Gastrocnemius medialis (tissue), 4 donors: Measurements from ENCODE around the gene BRAF. TPM values are rescaled to one million over a fixed set of nuclear protein-coding genes. Genes with fewer than 3 reads are reported as not detected.
A peak's percentile ranks its signal among the peaks of the same experiment; 100 is the strongest.

Experiments
- ATAC-seq, 2 donors: fragments of 150-250 bp; one replicate each; pipeline ENCODE4 v1.9.1; 2016
- DNase-seq, 2 donors: peaks; one replicate each; pipeline ENCODE4 v3.0.0-alpha.2; 2019
- H3K27ac ChIP-seq, 4 donors: fragments of 200-600 bp; sonication (generic); 1 replicate in 1 of 4; 2 replicates in 3 of 4; pipeline ENCODE4 v1.5.1; 2016 to 2018; ENCODE audit warnings: mild to moderate bottlenecking in 2 of 4, moderate library complexity in 1 of 4
- H3K27me3 ChIP-seq, 3 donors: fragments of 200-600 bp; sonication (generic) in 2 of 3; 1 replicate in 1 of 3; 2 replicates in 2 of 3; pipeline versions ENCODE4 v1.5.1 to v1.6.0; 2016 to 2019; ENCODE audit warnings: mild to moderate bottlenecking in 1 of 3, moderate library complexity in 1 of 3
- H3K36me3 ChIP-seq, 2 donors: fragments of 200-600 bp; sonication (generic) in 1 of 2; one replicate each; pipeline ENCODE4 v1.5.1; 2017 to 2018
- H3K4me1 ChIP-seq, 2 donors: fragments of 200-600 bp; sonication (generic) in 1 of 2; one replicate each; pipeline ENCODE4 v1.5.1; 2016 to 2017; ENCODE audit warnings: mild to moderate bottlenecking in 2 of 2
- H3K4me3 ChIP-seq, 4 donors: fragments of 200-600 bp; sonication (generic) in 3 of 4; 1 replicate in 1 of 4; 2 replicates in 3 of 4; pipeline ENCODE4 v1.5.1; 2016 to 2019; ENCODE audit warnings: mild to moderate bottlenecking in 2 of 4
- H3K9me3 ChIP-seq, 3 donors: fragments of 200-600 bp; sonication (generic) in 2 of 3; 1 replicate in 1 of 3; 2 replicates in 2 of 3; pipeline ENCODE4 v1.5.1; 2016 to 2019
- POLR2A ChIP-seq, 2 donors: fragments of 450-650 bp; IDR thresholded peaks; one replicate each; pipeline ENCODE4 v1.6.1; 2017; ENCODE audit warnings: antibody characterized with exemption in 2 of 2, mild to moderate bottlenecking in 2 of 2, moderate library complexity in 2 of 2
- in situ Hi-C, 4 donors: fragments of 200-750 bp; cut with MboI; loops; one replicate each; pipeline versions ENCODE4 v1.15.0 to v1.8.0; 2017; ENCODE audit warnings: low sequenced_read_pairs in 4 of 4
- intact Hi-C: fragments of 100-400 bp; cut with DNase I; formaldehyde crosslinking; loops from one replicate; pipeline ENCODE4 v1.15.1; 2023; ENCODE audit warnings: low total_unique reads
- total RNA-seq, 4 donors: library from RNA; depleted of rRNA; stranded (reverse); fragments of >200 nt; gene quantifications; one replicate each; pipeline versions ENCODE4 v1.1.0 to v1.2.3, GENCODE V29; 2016
- TF ChIP-seq, protein P1 (sequence below), 5 experiments: fragments of 450-650 bp in 3 of 5; fragments of 200-600 bp in 2 of 5; sonication (generic) in 2 of 5; IDR thresholded peaks in 4 of 5; conservative IDR thresholded peaks in 1 of 5; 1 replicate in 4 of 5; 2 replicates in 1 of 5; pipeline ENCODE4 v1.5.1; 2016 to 2019; ENCODE audit warnings: antibody characterized with exemption in 5 of 5, mild to moderate bottlenecking in 3 of 5, moderate library complexity in 3 of 5

Gene BRAF
- total RNA-seq, 4 donors from 2014 or later = 10.0 to 28.4 (median 19.2) TPM

GRCh38 chr7:140810830-140811556 lies 113.7 kb downstream of the BRAF start:
- TF ChIP-seq, protein P1, sequence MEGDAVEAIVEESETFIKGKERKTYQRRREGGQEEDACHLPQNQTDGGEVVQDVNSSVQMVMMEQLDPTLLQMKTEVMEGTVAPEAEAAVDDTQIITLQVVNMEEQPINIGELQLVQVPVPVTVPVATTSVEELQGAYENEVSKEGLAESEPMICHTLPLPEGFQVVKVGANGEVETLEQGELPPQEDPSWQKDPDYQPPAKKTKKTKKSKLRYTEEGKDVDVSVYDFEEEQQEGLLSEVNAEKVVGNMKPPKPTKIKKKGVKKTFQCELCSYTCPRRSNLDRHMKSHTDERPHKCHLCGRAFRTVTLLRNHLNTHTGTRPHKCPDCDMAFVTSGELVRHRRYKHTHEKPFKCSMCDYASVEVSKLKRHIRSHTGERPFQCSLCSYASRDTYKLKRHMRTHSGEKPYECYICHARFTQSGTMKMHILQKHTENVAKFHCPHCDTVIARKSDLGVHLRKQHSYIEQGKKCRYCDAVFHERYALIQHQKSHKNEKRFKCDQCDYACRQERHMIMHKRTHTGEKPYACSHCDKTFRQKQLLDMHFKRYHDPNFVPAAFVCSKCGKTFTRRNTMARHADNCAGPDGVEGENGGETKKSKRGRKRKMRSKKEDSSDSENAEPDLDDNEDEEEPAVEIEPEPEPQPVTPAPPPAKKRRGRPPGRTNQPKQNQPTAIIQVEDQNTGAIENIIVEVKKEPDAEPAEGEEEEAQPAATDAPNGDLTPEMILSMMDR (IDR thresholded peaks at IDR 0.05 in 4 of 5, conservative IDR thresholded peaks at IDR 0.05 in 1 of 5) = peak; percentile 53 to 78 (median 70)
- no peak for TF ChIP-seq POLR2A (IDR thresholded peaks at IDR 0.05)
- intact Hi-C loops = loop anchor here (1.0 to 5.0 kb wide), 5 partner anchors 114 to 836 kb away; partner anchors contain the start of gene MRPS33
- Histone ChIP-seq H3K4me1 (no peaks in the 10 kb centered on the region), H3K27ac (no peak overlapping the region), H3K36me3 (no peaks in the 10 kb centered on the region), H3K9me3 (no peaks in the 10 kb centered on the region), H3K27me3 (no peaks in the 10 kb centered on the region), H3K4me3 (no peak overlapping the region)
- peak; percentile 93 to 97 for ATAC-seq
- in situ Hi-C loops = loop anchor here (5.0 to 25.0 kb wide), 5 partner anchors 196 to 726 kb away; partner anchors contain the start of gene MRPS33 (in 3 of the 4)
- DNase-seq = peak; percentile 18 to 41

- Histone ChIP-seq H3K36me3 (no peaks in the 10 kb centered on the region), H3K9me3 (no peaks in the 10 kb centered on the region), H3K27me3 (no peaks in the 10 kb centered on the region), H3K27ac (no peak overlapping the region), H3K4me1 (no peaks in the 10 kb centered on the region), H3K4me3 (no peak overlapping the region)
- no peak for DNase-seq
- ATAC-seq = no peak
- intact Hi-C loops = loop anchor here (2.0 to 5.0 kb wide), 3 partner anchors 133 to 837 kb away; no protein-coding TSS in a partner anchor
- TF ChIP-seq POLR2A (IDR thresholded peaks at IDR 0.05) = no peak
- TF ChIP-seq, protein P1 (IDR thresholded peaks at IDR 0.05 in 4 of 5, conservative IDR thresholded peaks at IDR 0.05 in 1 of 5) = no peak
- in situ Hi-C loops = loop anchor here (5.0 to 25.0 kb wide), 5 partner anchors 197 to 727 kb away; partner anchors contain the start of gene MRPS33 (in 3 of the 4)
These were observed 114.3 kb downstream of the BRAF start for GRCh38 chr7:140810385-140810784.

- Histone ChIP-seq H3K36me3 (peaks cover 3 to 49% of the 10 kb centered on the region in 2 donors), H3K9me3 (no peaks in the 10 kb centered on the region), H3K4me1 (no peaks in the 10 kb centered on the region), H3K27ac (no peak overlapping the region), H3K27me3 (no peaks in the 10 kb centered on the region), H3K4me3 (no peak overlapping the region)
- in situ Hi-C loops (no loop called here), intact Hi-C loops (no loop called here)
- no peak for DNase-seq
- TF ChIP-seq, protein P1 (IDR thresholded peaks at IDR 0.05 in 4 of 5, conservative IDR thresholded peaks at IDR 0.05 in 1 of 5) = no peak
- TF ChIP-seq POLR2A (IDR thresholded peaks at IDR 0.05) = no peak
- no peak for ATAC-seq
These were observed 145.8 kb downstream of the BRAF start for GRCh38 chr7:140778975-140779374.

DNA sequence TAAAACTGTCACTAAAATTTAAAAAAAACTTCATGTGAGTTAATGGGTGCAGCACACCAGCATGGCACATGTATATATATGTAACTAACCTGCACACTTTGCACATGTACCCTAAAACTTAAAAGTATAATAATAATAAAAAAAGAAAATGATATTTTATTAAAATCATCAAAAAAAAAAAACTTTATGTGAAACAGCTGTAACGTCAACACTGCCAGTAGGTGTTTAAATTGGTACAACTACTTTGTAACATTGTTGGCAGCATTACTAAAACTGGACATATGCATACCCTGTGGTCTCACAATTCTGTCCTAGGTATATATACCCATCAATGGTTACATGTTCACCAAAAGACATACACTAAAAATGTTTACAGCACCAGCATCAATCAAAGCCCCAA lies 146.2 kb downstream of the BRAF start:
- no peak for DNase-seq
- TF ChIP-seq, protein P1 (IDR thresholded peaks at IDR 0.05 in 4 of 5, conservative IDR thresholded peaks at IDR 0.05 in 1 of 5) = no peak
- no peak for TF ChIP-seq POLR2A (IDR thresholded peaks at IDR 0.05)
- no peaks in the 10 kb centered on the region for H3K9me3 ChIP-seq
- intact Hi-C loops = no loop called here
- H3K27me3 ChIP-seq = no peaks in the 10 kb centered on the region
- no peak overlapping the region for H3K27ac ChIP-seq
- H3K36me3 ChIP-seq = peaks cover 3 to 49% of the 10 kb centered on the region in 2 donors
- H3K4me3 ChIP-seq = no peak overlapping the region
- H3K4me1 ChIP-seq = no peaks in the 10 kb centered on the region
- ATAC-seq = no peak
- in situ Hi-C loops = no loop called here
